AG09309 (cell line): ENCODE measurements around the gene MAB21L4.

Source experiments
- DNase-seq: peaks from one replicate; pipeline ENCODE4 v3.0.0-alpha.2; 2010; ENCODE audit warnings: low read depth
- H3K4me3 ChIP-seq: 2 replicates; pipeline ENCODE4 v1.5.1; 2011; ENCODE audit warnings: mild to moderate bottlenecking, low read depth, low read length, moderate library complexity; ENCODE audit not compliant: control insufficient read depth
- TF ChIP-seq, protein P1 (sequence below): IDR thresholded peaks from 2 replicates; pipeline ENCODE4 v1.5.1; 2011; ENCODE audit warnings: mild to moderate bottlenecking, low read depth, low read length, inconsistent platforms; ENCODE audit not compliant: insufficient read depth, control insufficient read depth; ENCODE audit errors: missing control alignments

Gene MAB21L4

GRCh38 chr2:240896871-240897692, 1.1 kb upstream of the MAB21L4 start:
- H3K4me3 ChIP-seq = no peak overlapping the region
- no peak for DNase-seq
- TF ChIP-seq, protein P1, sequence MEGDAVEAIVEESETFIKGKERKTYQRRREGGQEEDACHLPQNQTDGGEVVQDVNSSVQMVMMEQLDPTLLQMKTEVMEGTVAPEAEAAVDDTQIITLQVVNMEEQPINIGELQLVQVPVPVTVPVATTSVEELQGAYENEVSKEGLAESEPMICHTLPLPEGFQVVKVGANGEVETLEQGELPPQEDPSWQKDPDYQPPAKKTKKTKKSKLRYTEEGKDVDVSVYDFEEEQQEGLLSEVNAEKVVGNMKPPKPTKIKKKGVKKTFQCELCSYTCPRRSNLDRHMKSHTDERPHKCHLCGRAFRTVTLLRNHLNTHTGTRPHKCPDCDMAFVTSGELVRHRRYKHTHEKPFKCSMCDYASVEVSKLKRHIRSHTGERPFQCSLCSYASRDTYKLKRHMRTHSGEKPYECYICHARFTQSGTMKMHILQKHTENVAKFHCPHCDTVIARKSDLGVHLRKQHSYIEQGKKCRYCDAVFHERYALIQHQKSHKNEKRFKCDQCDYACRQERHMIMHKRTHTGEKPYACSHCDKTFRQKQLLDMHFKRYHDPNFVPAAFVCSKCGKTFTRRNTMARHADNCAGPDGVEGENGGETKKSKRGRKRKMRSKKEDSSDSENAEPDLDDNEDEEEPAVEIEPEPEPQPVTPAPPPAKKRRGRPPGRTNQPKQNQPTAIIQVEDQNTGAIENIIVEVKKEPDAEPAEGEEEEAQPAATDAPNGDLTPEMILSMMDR = no peak

DNA sequence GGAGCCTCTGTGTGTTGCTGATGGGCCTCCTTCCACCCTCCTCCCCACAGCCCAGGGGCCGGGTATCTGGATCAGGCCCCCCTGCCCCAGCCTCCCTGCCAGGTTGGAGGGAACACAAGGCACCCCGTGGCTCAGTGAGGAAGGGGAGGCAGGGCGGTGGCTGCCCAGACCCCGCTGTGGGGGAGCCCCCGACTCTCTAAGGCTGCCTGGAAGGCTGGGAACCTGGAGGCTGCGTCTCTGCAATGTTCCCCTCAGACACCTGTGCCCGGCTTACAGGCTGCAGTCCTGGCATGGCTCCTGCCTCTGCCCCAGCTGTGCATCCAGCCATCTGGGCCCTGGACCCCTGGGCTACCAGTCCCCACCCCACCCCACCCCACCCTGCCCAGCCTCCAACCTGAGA, 438 bp upstream of the MAB21L4 start:
- H3K4me3 ChIP-seq = no peak overlapping the region
- no peak for DNase-seq
- TF ChIP-seq, protein P1 = no peak

DNA sequence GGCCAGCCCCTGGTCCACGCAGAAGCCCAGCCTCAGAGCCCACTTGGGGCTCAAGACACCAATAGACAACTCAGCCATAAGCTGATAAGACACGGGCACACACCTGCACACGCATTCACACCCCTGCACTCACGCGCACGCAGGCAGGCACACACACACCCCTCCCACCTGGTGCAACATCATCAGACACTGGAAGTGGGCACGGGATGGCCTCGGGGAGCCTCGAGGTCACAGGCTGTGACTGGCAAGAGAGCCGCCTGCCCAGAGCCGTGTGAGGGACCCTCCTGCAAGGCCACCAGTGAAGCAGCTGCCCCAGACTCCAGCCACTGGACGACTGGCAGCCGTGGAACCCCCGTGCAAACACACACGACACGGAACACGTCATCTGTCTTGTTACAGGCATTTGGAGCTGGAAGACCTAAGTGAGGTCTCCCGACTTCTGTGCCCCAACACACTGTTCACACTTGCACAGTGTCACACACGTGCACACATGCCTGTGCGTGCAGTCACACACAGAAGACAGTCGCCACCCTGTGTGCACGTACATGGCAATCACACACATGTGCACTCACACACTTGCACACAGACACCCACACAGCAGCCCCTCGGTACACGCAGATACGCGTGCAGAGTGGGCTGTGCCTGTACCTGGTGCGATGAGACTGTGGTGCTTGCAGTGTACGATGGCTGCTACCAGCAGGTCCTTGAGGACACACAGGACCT, 959 bp downstream of the MAB21L4 start:
- DNase-seq = no peak
- TF ChIP-seq, protein P1 = no peak
- H3K4me3 ChIP-seq = no peak overlapping the region

GRCh38 chr2:240894006-240894405, 1.9 kb downstream of the MAB21L4 start:
- no peak for DNase-seq
- no peak overlapping the region for H3K4me3 ChIP-seq
- TF ChIP-seq, protein P1 = no peak

DNA sequence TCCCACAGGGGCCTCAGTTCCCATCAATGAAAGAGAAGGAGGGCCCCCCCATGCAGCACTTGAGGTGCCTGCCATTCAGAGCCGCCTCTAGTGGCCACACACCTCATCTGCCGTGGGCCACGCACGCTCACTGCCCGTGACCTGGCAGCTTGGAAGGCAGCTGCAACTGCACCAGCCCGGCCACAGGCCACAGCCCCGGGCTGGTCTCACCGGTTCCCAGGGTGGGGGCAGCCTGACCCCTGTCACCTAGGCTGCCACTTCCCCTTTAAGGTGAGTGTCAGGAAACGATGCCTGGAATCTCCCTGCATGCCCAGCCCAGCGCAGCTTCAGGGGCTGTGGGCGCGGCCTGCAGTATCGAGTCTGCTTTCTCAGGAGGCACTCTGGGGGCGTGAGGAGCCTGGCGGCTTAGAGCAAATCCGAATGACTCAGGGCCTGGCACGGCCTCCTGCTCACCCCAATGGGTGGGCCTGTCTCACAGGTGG, 2.6 kb downstream of the MAB21L4 start:
- no peak for DNase-seq
- H3K4me3 ChIP-seq = no peak overlapping the region
- TF ChIP-seq, protein P1 = no peak

- no peak for DNase-seq
- no peak overlapping the region for H3K4me3 ChIP-seq
- TF ChIP-seq, protein P1 = no peak
Observed at GRCh38 chr2:240892925-240893324, 3.0 kb downstream of the MAB21L4 start.
